Effector memory CD8-positive, alpha-beta T cell (primary cell): Measurements from ENCODE around the gene ALKAL2.

Experiments used
- ATAC-seq: fragments of 150-1000 bp; cut with Tn5 transposase; replicated peaks from 2 replicates; pipeline ENCODE4 v1.10.0; 2021; ENCODE audit warnings: mild to moderate bottlenecking, moderate library complexity
- DNase-seq, 3 experiments: peaks; one replicate each; pipeline ENCODE4 v3.0.0; 2021
- H3K27ac Mint-ChIP-seq, 2 donors: one replicate each; pipeline ENCODE4 v1.8.0; 2022; ENCODE audit warnings: mild to moderate bottlenecking in 2 of 2, mixed read lengths in 2 of 2, moderate library complexity in 2 of 2
- H3K27me3 Mint-ChIP-seq, 2 donors: one replicate each; pipeline ENCODE4 v1.8.0; 2022; ENCODE audit warnings: mixed read lengths in 2 of 2
- H3K36me3 Mint-ChIP-seq: one replicate; pipeline ENCODE4 v1.8.0; 2022; ENCODE audit warnings: mild to moderate bottlenecking, moderate library complexity, mixed read lengths; ENCODE audit not compliant: insufficient read depth
- H3K4me1 Mint-ChIP-seq, 2 donors: one replicate each; pipeline ENCODE4 v1.8.0; 2022; ENCODE audit warnings: low read depth in 2 of 2, mixed read lengths in 2 of 2
- H3K4me3 Mint-ChIP-seq, 2 donors: one replicate each; pipeline ENCODE4 v1.8.0; 2022; ENCODE audit warnings: mild to moderate bottlenecking in 2 of 2, mixed read lengths in 2 of 2, moderate library complexity in 2 of 2
- H3K9me3 Mint-ChIP-seq, 2 donors: one replicate each; pipeline ENCODE4 v1.8.0; 2022; ENCODE audit warnings: mixed read lengths in 2 of 2

Gene ALKAL2

DNA sequence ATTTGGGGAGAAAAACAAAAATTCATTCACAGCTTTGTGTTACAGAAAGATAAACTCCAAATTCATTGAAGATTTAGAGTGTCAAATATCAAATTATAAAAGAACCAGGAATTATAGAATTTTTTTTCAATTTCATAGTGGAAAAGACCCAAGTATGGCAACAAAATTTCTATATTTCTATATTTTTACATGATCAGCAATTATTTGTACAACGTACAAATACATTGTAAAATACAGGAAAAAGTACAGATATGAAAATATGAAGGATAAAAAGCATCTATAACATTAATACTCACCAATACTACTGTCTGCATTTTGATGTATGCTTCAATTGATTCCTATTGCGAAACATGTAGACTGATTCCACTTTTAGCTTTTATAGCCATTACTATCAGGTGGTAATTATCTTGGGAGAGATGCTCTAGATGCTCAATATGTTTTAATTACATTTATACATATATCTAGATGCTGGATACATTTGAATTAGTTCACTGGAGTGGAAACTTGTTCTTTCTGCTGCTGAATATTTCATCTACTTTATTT lies 28.0 kb downstream of the ALKAL2 start:
- Mint-ChIP-seq H3K36me3 (peaks cover 8% of the 10 kb centered on the region), H3K27me3 (no peaks in the 10 kb centered on the region), H3K4me3 (no peak overlapping the region), H3K4me1 (peaks cover 2 to 4% of the 10 kb centered on the region in 2 donors), H3K9me3 (no peaks in the 10 kb centered on the region), H3K27ac (no peak overlapping the region)
- DNase-seq (no peak), ATAC-seq (no peak)

DNA sequence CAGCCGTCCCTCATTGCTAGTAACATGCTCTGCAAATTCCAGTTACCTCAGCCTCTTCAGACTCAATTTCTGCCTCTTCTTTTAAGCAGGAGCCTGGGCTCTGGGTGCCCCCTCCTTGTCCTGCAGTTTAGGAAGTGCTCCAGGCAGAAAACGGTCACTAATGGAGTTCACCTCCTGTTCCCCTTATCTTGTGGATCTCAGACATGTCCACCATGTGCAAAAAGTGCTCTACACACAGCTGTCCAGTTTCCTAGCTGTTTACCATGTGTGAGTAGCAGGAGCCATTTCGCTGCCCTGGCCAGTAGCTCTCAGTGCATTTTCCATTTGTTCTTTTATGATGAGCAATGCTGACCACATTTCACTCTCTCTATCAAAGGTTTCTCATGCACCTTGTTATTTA lies 29.0 kb downstream of the ALKAL2 start:
- Mint-ChIP-seq H3K27ac (no peak overlapping the region), H3K36me3 (peaks cover 3% of the 10 kb centered on the region), H3K4me1 (no peaks in the 10 kb centered on the region), H3K4me3 (no peak overlapping the region), H3K27me3 (no peaks in the 10 kb centered on the region), H3K9me3 (no peaks in the 10 kb centered on the region)
- no peak for ATAC-seq
- DNase-seq: no peak

DNA sequence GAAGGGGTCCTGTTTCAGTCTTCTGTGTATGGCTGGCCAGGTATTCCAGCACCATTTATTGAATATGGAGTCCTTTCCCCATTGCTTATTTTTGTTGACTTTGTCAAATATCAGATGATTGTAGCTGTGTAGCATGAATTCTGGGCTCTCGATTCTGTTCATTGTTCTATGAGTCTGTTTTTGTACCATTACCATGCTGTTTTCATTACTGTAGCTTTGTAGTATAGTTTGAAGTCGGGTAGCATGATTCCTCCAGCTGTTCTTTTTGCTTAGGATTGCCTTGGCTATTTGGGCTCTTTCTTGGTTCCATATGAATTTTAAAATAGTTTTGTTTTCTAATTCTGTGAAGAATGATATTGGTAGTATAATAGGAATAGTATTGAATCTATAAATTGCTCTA lies 30.0 kb downstream of the ALKAL2 start:
- H3K4me1 Mint-ChIP-seq: no peaks in the 10 kb centered on the region
- no peaks in the 10 kb centered on the region for H3K9me3 Mint-ChIP-seq
- H3K36me3 Mint-ChIP-seq: peaks cover 3% of the 10 kb centered on the region

DNA sequence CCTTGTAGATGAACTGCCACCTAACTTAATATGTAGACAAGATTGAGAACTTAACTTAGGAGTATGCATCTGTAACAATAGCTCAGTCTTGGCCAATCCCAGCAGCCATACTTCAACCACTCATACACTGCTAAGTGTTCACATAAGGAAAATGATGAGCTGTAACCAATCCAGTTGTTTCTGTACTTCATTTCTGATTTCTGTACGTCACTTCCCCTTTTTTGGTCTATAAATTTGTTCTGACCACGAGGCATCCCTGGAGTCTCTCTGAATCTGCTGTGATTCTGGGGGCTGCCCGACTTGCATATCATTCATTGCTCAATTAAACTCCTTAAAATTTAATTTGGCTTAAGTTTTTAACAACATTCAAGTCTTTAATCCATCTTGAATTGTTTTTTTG lies 30.5 kb downstream of the ALKAL2 start:
- Mint-ChIP-seq H3K4me3 (no peak overlapping the region), H3K27ac (no peak overlapping the region), H3K27me3 (no peaks in the 10 kb centered on the region), H3K9me3 (no peaks in the 10 kb centered on the region), H3K36me3 (peaks cover 3% of the 10 kb centered on the region), H3K4me1 (no peaks in the 10 kb centered on the region)
- no peak for DNase-seq
- ATAC-seq: no peak

More for the DNA sequence above, 30.0 kb downstream of the ALKAL2 start:
- H3K27me3 Mint-ChIP-seq: no peaks in the 10 kb centered on the region
- H3K4me3 Mint-ChIP-seq: no peak overlapping the region
- H3K27ac Mint-ChIP-seq: no peak overlapping the region
- DNase-seq (no peak), ATAC-seq (no peak)

DNA sequence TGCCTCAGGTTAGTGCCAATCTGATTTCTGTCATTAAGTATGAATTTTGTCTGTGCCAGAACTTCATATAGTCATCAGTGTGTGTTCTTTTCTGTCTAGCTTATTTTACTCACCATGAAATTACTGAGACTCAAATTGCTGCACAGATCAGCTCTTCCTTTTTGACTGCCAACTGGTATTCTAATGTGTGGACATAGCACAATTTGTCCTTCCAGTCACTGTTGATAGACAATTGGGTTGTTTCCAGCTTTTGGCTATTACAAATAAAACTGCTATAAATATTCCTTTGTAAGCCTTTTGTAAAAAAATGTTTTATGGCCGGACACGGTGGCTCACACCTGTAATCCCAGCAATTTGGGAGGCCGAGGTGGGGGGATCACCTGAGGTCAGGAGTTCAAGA lies 31.8 kb downstream of the ALKAL2 start:
- Mint-ChIP-seq H3K27ac (no peak overlapping the region), H3K4me3 (no peak overlapping the region), H3K4me1 (no peaks in the 10 kb centered on the region), H3K9me3 (no peaks in the 10 kb centered on the region), H3K36me3 (peaks cover 3% of the 10 kb centered on the region), H3K27me3 (no peaks in the 10 kb centered on the region)
- DNase-seq (no peak), ATAC-seq (no peak)

DNA sequence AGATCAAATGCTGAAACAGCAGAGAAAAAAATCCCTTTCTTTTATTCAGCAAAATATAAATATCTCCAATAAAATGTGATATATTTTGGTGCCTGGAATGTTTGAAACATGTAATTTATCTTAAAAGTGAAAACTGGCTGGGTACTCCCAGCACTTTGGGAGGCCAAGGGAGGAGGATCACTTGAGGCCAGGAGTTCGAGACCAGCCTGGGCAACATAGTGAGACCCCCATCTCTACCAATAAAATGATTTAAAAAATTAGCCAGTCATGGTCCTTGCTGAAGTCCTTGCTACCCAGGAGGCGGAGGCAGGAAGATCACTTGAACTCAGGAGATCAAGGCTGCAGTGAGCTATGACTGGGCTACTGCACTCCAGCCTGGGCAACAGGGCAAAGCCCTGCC lies 32.7 kb downstream of the ALKAL2 start:
- H3K4me3 Mint-ChIP-seq: no peak overlapping the region
- H3K9me3 Mint-ChIP-seq: no peaks in the 10 kb centered on the region
- no peaks in the 10 kb centered on the region for H3K4me1 Mint-ChIP-seq
- DNase-seq: no peak
- no peaks in the 10 kb centered on the region for H3K27me3 Mint-ChIP-seq
- H3K36me3 Mint-ChIP-seq: peaks cover 3% of the 10 kb centered on the region
- H3K27ac Mint-ChIP-seq: no peak overlapping the region
- ATAC-seq: no peak

DNA sequence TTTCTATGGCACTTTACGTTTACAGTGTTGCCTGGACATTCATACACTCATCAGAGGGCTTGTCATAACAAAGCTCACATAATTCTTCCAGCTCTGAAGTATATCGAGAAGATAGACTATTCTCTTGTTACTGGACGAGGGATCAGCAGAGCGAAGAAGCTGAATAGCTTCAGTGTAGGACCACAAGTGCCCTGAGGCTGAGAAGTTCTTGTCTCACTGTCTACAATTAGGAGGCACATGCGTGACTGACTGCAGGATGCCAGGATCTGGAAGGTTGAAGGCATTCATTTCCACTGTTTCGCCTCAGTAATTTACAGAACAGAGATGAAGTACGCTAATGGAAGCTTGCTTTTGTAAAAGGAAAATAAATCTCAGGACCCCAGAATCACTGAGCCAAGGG lies 33.6 kb downstream of the ALKAL2 start:
- Mint-ChIP-seq H3K4me1 (no peaks in the 10 kb centered on the region), H3K9me3 (no peaks in the 10 kb centered on the region), H3K27me3 (no peaks in the 10 kb centered on the region), H3K36me3 (peaks cover 3% of the 10 kb centered on the region), H3K27ac (no peak overlapping the region), H3K4me3 (no peak overlapping the region)
- DNase-seq: no peak
- no peak for ATAC-seq

DNA sequence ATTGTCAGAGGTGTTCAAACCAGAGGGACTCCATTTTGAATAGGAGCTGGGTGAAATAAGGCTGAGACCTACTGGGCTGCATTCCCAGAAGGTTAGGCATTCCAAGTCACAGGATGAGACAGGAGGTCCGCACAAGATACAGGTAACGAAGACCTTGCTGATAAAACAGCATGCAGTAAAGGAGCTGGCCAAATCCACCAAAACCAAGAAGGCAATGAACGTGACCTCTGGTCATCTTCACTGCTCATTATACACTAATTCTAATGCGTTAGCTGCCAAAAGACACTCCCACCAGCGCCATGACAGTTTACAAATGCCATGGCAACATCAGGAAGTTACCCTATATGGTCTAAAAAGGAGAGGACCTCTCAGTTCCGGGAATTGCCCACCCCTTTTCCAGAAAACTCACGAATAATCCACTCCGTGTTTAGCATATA lies 34.7 kb downstream of the ALKAL2 start:
- ATAC-seq: no peak

DNA sequence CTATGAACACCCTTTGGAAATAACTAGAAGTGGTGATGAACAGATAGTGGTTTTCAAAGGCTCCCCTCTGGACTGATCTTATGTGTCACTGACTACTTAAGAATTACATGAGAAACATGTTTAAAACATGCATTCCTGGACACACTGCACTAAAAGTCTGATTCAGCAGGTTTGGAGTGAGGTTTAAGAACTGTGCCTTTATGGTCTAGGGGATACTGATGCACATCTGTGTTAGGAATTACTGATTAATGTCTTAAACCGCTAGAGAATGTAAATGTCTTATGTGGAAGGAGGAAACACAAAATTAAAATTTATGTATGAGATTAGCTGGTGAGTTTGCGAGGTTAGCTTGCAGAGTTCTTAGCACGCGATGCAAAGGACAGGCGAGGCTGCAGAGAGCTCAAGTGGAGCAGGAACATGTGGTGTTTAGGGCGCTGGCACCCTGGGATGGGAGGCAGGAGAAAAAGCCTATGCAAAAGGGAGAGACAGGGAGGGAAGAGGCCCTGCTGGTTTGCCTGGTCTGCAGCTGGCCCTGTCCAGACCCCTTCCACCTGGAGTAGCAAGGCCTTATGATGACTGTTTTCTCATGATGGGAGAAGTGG lies 35.8 kb downstream of the ALKAL2 start:
- H3K9me3 Mint-ChIP-seq: no peaks in the 10 kb centered on the region
- H3K27me3 Mint-ChIP-seq: no peaks in the 10 kb centered on the region
- H3K27ac Mint-ChIP-seq: peak overlapping the region in 1 of 2 donors; percentile 5
- no peak for ATAC-seq
- no peak for DNase-seq
- H3K4me3 Mint-ChIP-seq: no peak overlapping the region
- H3K4me1 Mint-ChIP-seq: no peaks in the 10 kb centered on the region
- H3K36me3 Mint-ChIP-seq: peaks cover under 1% of the 10 kb centered on the region

More for the DNA sequence above, 34.7 kb downstream of the ALKAL2 start:
- H3K9me3 Mint-ChIP-seq: no peaks in the 10 kb centered on the region
- no peak for DNase-seq
- H3K27me3 Mint-ChIP-seq: no peaks in the 10 kb centered on the region
- H3K27ac Mint-ChIP-seq: no peak overlapping the region
- no peaks in the 10 kb centered on the region for H3K4me1 Mint-ChIP-seq
- no peak overlapping the region for H3K4me3 Mint-ChIP-seq
- no peaks in the 10 kb centered on the region for H3K36me3 Mint-ChIP-seq

DNA sequence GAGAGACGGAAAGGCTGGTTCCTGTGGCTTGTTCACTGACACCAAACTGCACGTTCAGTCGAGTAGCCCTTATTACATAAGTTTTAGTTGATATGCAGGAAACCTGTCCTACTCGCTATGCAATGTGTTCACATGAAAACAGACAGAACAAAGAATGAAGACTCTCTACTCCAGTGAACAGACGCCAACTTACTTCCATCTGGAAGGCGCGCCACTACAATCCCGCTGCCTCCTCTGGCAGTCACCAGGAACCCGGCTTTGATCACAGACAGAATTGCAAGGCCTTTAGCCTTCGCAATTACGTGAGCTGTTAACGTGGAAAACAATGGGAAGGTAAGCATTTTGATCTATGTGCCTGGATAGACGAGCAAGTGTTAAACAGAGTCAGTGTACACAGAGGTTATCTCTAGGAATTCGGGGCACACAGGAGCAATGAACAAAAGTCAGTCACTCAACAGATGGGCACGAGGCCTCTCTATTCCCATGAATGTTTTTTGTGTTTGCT lies 38.3 kb downstream of the ALKAL2 start:
- H3K9me3 Mint-ChIP-seq: no peaks in the 10 kb centered on the region
- ATAC-seq: no peak

DNA sequence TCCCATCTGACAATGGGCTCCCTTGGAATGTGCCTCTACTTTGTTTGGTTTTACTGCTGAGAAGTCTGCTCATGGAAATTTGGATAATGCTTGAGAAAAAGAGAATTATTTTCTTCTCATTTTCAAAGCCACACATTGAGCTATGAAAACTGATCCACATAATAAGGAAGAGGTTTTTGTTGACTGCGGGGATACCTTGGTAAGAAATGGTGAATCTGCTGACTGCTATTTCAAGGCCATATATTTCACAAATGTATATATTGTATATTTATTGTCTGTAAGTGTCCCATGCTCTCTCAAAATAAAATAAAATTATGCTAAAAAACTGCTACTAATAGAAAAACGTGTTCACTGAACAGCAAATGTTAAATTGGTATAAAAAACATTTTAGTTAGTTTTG lies 39.2 kb downstream of the ALKAL2 start:
- Mint-ChIP-seq H3K27ac (no peak overlapping the region), H3K27me3 (no peaks in the 10 kb centered on the region), H3K4me3 (no peak overlapping the region), H3K9me3 (no peaks in the 10 kb centered on the region), H3K4me1 (peaks cover 3 to 5% of the 10 kb centered on the region in 2 donors), H3K36me3 (peaks cover 4% of the 10 kb centered on the region)
- ATAC-seq: no peak
- DNase-seq: no peak

More for the DNA sequence above, 38.3 kb downstream of the ALKAL2 start:
- H3K4me1 Mint-ChIP-seq: peaks cover 3 to 5% of the 10 kb centered on the region in 2 donors
- no peaks in the 10 kb centered on the region for H3K27me3 Mint-ChIP-seq
- H3K4me3 Mint-ChIP-seq: no peak overlapping the region
- no peak overlapping the region for H3K27ac Mint-ChIP-seq
- peaks cover 4% of the 10 kb centered on the region for H3K36me3 Mint-ChIP-seq
- no peak for DNase-seq

DNA sequence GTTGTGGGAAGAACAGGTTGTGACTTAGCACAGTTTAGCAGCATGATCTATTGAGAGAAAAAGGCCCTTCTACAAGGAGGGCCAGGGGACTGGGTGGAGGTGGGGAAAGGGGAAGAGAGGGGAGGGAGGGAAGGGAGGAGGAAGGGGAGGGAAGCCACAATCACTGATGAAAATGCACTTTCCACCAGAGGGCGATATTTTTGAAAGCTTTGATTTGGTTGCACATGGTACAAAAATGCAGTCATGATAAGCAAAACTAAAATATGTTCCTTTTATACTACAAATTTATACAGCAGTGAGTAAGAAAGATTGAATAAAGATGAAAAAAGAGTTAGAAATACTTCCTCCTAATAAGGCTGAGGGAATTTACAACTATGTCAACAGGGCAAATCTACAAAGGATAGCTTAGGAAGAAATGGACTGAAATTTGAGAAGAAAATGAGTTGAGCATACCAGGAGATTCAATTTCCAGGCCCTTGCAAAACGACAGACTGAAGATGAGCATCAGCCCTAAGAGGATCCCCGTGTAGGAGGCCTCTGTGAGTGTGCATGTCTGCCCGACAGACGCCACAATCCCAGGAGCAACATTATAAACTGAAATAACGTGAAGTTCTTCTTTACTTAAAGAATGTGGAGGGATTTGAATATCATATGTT lies 41.3 kb downstream of the ALKAL2 start:
- no peak overlapping the region for H3K4me3 Mint-ChIP-seq
- peaks cover 3 to 5% of the 10 kb centered on the region in 2 donors for H3K4me1 Mint-ChIP-seq
- peaks cover 4% of the 10 kb centered on the region for H3K36me3 Mint-ChIP-seq
- no peak overlapping the region for H3K27ac Mint-ChIP-seq
- H3K9me3 Mint-ChIP-seq: no peaks in the 10 kb centered on the region
- DNase-seq (peak; percentile 31 to 38 (median 37)), ATAC-seq (peak; percentile 37)
- H3K27me3 Mint-ChIP-seq: no peaks in the 10 kb centered on the region

DNA sequence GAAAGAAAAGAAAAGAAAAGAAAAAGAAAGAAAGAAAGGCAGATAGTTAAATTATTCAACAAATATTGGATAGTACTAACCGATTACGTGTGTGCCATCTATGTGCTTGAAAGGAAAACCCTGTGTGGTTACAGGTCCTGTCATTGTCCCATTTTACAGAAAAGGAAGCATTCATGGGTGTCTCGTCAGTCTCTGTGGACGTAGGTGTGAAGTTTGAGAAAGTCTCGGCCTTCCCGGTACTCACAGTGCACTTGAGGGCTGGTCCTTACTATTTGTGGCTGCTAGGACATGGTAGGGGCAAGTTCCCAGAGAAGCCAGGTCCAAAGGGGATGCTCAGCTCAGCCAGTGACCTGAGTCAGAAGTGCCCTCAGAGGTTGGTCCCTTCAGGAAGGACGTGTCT lies 43.3 kb downstream of the ALKAL2 start:
- H3K27ac Mint-ChIP-seq: no peak overlapping the region
- H3K27me3 Mint-ChIP-seq: no peaks in the 10 kb centered on the region
- peaks cover 3 to 9% of the 10 kb centered on the region in 2 donors for H3K4me1 Mint-ChIP-seq
- H3K36me3 Mint-ChIP-seq: peaks cover 12% of the 10 kb centered on the region
- no peak overlapping the region for H3K4me3 Mint-ChIP-seq
- H3K9me3 Mint-ChIP-seq: no peaks in the 10 kb centered on the region
- DNase-seq: no peak
- ATAC-seq: no peak

DNA sequence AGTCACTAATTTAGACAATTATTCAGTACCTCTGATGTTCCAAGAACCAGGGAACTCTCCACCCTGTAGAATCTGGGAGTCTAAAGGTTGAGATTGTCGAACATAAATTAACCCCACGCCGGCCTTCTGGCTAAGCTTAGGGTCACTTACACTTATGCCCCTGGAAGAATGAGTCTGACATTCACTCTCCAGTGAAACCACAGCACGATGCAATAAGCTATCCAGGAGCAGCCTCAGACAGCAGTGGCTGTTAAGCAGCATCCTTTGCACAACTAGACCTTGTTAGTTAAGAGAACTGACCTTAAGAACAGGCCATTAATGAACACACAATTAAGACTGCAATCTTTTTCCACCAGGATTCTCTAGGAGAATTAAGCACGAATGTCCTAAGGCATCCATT lies 49.0 kb downstream of the ALKAL2 start:
- no peak for DNase-seq
- Mint-ChIP-seq H3K4me1 (peaks cover 11 to 21% of the 10 kb centered on the region in 2 donors), H3K4me3 (no peak overlapping the region), H3K36me3 (peaks cover 8% of the 10 kb centered on the region), H3K9me3 (no peaks in the 10 kb centered on the region), H3K27me3 (no peaks in the 10 kb centered on the region), H3K27ac (peak overlapping the region; percentile 21 to 78)
- no peak for ATAC-seq
